Measurements from ENCODE around the gene ARHGAP23. TPM values are rescaled to one million over a fixed set of nuclear protein-coding genes. Genes with fewer than 3 reads are reported as not detected.

Gene ARHGAP23
- total and polyA plus RNA-seq, 2 experiments from 2014 or later = 21.4 to 150 TPM

DNA sequence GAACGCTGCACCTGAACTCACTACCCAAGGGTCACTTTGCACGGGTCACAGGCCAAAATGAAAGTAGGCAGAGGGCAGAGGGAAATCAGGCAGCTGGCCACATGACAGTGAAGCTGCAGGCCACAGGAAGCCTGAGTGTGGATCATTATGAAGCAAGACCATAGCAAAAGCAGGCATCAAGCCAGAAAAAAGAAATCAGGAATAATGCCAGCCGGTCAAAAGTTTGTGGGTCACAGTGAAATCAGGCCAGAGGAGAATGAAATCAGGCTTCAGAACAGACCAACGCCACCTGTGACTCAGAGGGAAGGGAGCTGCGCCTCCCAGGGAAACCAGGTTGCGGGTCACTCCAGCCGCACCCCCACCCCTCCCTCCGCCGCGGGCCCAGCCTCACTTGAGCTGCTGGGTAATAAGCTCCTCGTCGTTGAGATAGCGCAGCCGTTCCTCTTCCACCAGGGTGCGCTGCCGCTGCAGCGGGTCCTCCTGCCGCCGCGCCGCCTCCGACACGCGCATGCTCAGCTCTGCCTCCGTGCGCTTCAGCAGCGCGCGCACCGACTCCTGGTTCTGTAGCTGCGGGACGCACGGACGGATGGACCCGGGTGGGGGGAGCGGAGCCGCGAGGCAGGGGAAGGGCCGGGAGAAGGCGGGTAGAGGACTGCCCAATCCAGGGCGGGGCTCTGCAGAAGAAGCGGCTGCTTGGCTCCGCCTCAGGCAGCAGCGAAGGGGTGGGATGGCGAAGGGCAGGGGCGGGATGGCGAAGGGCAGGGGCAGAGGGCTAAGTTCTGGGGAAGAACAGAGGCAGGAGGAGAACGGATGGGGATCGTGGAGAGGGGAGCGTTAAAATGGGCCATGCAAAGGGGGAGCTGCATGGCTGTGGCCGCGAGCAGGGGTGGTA lies 129.8 kb downstream of the ARHGAP23 start:
- no peaks in the 10 kb centered on the region for H3K9me3 Mint-ChIP-seq
- Histone ChIP-seq H3K4me3 (peak overlapping the region; percentile 81), H3K9me2 (ENCODE audit: insufficient read depth) (no peaks in the 10 kb centered on the region), H4K20me1 (replicated peaks; ENCODE audit: insufficient read depth) (peaks cover 10% of the 10 kb centered on the region; the same call in 1 of the 2 replicates), H3K36me3 (ENCODE audit: insufficient read depth) (no peaks in the 10 kb centered on the region), H3K79me2 (replicated peaks; ENCODE audit: insufficient read depth) (no peaks in the 10 kb centered on the region), H3K27ac (ENCODE audit: low read depth) (no peak overlapping the region), H3K27me3 (ENCODE audit: insufficient read depth) (peaks cover 67% of the 10 kb centered on the region), H3F3A (replicated peaks; ENCODE audit: low read depth) (peaks cover 18% of the 10 kb centered on the region), H3K4me2 (peak overlapping the region; percentile 95), H2AFZ (peak overlapping the region; percentile 81), H3K4me1 (ENCODE audit: insufficient read depth) (peaks cover 26% of the 10 kb centered on the region; the same call in 1 of the 2 replicates)
- peaks cover 56% of the 10 kb centered on the region for H3K27me3 Mint-ChIP-seq (ENCODE audit: insufficient read depth, low read depth, poor library complexity)
- no peak overlapping the region for H3K27ac Mint-ChIP-seq
- peak overlapping the region; percentile 78 for H3K4me3 Mint-ChIP-seq
- ATAC-seq (peak; percentile 54), DNase-seq (ENCODE audit: low spot score) (peak; percentile 98)
- TF ChIP-seq POLR2AphosphoS5 (IDR thresholded peaks at IDR 0.05; ENCODE audit: low read depth) (peak; percentile 48; the same call in 1 of the 2 replicates), STAT1 (IDR thresholded peaks at IDR 0.05; ENCODE audit: unreplicated experiment) (no peak), CREB1 (CRISPR knock-in tag; IDR thresholded peaks at IDR 0.05; ENCODE audit: low read depth) (peak; percentile 73), ZNF331 (CRISPR knock-in tag; IDR thresholded peaks at IDR 0.05; ENCODE audit: low read depth) (no peak), EZH2 (IDR thresholded peaks at IDR 0.05; ENCODE audit: low read depth, unreplicated experiment) (peak; percentile 9)
- TF ChIP-seq, protein P1, sequence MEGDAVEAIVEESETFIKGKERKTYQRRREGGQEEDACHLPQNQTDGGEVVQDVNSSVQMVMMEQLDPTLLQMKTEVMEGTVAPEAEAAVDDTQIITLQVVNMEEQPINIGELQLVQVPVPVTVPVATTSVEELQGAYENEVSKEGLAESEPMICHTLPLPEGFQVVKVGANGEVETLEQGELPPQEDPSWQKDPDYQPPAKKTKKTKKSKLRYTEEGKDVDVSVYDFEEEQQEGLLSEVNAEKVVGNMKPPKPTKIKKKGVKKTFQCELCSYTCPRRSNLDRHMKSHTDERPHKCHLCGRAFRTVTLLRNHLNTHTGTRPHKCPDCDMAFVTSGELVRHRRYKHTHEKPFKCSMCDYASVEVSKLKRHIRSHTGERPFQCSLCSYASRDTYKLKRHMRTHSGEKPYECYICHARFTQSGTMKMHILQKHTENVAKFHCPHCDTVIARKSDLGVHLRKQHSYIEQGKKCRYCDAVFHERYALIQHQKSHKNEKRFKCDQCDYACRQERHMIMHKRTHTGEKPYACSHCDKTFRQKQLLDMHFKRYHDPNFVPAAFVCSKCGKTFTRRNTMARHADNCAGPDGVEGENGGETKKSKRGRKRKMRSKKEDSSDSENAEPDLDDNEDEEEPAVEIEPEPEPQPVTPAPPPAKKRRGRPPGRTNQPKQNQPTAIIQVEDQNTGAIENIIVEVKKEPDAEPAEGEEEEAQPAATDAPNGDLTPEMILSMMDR (conservative IDR thresholded peaks at IDR 0.05; ENCODE audit: low read depth in 2 of 2) = peak; percentile 70 to 95
- peaks cover 34% of the 10 kb centered on the region for H3K4me1 Mint-ChIP-seq
- no peaks in the 10 kb centered on the region; the same call in 2 of the 3 replicates for H3K36me3 Mint-ChIP-seq (ENCODE audit: low read depth)

DNA sequence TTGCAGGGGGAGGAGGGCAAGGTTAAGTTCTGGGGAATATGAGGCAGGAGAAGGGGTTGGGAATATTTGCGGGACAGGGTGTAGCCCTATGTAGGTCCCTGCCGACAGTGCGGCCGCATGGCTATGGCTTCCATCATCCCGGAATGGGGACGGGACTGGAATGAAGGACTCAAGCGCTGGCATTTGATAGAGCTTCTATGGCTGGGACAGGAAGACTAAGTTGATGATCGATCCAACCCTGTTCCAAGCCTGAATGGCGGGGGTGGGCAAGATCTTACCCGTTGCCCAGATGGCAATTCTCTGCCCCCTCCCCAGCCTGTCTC lies 130.4 kb downstream of the ARHGAP23 start:
- Histone ChIP-seq H4K20me1 (replicated peaks; ENCODE audit: insufficient read depth) (peaks cover 10% of the 10 kb centered on the region; the same call in 1 of the 2 replicates), H3K36me3 (ENCODE audit: insufficient read depth) (no peaks in the 10 kb centered on the region), H3K27me3 (ENCODE audit: insufficient read depth) (peaks cover 73% of the 10 kb centered on the region), H3K4me2 (peak overlapping the region; percentile 95), H3K9me2 (ENCODE audit: insufficient read depth) (no peaks in the 10 kb centered on the region), H3K79me2 (replicated peaks; ENCODE audit: insufficient read depth) (no peaks in the 10 kb centered on the region), H3K4me3 (peak overlapping the region; percentile 81), H3K27ac (ENCODE audit: low read depth) (no peak overlapping the region), H3F3A (replicated peaks; ENCODE audit: low read depth) (peaks cover 18% of the 10 kb centered on the region), H2AFZ (peak overlapping the region; percentile 81), H3K4me1 (ENCODE audit: insufficient read depth) (peaks cover 26% of the 10 kb centered on the region; the same call in 1 of the 2 replicates)
- Mint-ChIP-seq H3K36me3 (ENCODE audit: low read depth) (no peaks in the 10 kb centered on the region; the same call in 2 of the 3 replicates), H3K4me1 (peaks cover 34% of the 10 kb centered on the region), H3K27me3 (ENCODE audit: insufficient read depth, low read depth, poor library complexity) (peaks cover 62% of the 10 kb centered on the region), H3K9me3 (no peaks in the 10 kb centered on the region), H3K4me3 (peak overlapping the region; percentile 78), H3K27ac (no peak overlapping the region)
- DNase-seq (ENCODE audit: low spot score) (peak; percentile 42), ATAC-seq (peak; percentile 0; the same call in 2 of the 3 replicates)
- no peak for TF ChIP-seq CREB1 (CRISPR knock-in tag; IDR thresholded peaks at IDR 0.05; ENCODE audit: low read depth)
- no peak for TF ChIP-seq JUNB (IDR thresholded peaks at IDR 0.05; ENCODE audit: unreplicated experiment)
- TF ChIP-seq ZNF114 (CRISPR knock-in tag; IDR thresholded peaks at IDR 0.05) = no peak
- TF ChIP-seq, protein P2, sequence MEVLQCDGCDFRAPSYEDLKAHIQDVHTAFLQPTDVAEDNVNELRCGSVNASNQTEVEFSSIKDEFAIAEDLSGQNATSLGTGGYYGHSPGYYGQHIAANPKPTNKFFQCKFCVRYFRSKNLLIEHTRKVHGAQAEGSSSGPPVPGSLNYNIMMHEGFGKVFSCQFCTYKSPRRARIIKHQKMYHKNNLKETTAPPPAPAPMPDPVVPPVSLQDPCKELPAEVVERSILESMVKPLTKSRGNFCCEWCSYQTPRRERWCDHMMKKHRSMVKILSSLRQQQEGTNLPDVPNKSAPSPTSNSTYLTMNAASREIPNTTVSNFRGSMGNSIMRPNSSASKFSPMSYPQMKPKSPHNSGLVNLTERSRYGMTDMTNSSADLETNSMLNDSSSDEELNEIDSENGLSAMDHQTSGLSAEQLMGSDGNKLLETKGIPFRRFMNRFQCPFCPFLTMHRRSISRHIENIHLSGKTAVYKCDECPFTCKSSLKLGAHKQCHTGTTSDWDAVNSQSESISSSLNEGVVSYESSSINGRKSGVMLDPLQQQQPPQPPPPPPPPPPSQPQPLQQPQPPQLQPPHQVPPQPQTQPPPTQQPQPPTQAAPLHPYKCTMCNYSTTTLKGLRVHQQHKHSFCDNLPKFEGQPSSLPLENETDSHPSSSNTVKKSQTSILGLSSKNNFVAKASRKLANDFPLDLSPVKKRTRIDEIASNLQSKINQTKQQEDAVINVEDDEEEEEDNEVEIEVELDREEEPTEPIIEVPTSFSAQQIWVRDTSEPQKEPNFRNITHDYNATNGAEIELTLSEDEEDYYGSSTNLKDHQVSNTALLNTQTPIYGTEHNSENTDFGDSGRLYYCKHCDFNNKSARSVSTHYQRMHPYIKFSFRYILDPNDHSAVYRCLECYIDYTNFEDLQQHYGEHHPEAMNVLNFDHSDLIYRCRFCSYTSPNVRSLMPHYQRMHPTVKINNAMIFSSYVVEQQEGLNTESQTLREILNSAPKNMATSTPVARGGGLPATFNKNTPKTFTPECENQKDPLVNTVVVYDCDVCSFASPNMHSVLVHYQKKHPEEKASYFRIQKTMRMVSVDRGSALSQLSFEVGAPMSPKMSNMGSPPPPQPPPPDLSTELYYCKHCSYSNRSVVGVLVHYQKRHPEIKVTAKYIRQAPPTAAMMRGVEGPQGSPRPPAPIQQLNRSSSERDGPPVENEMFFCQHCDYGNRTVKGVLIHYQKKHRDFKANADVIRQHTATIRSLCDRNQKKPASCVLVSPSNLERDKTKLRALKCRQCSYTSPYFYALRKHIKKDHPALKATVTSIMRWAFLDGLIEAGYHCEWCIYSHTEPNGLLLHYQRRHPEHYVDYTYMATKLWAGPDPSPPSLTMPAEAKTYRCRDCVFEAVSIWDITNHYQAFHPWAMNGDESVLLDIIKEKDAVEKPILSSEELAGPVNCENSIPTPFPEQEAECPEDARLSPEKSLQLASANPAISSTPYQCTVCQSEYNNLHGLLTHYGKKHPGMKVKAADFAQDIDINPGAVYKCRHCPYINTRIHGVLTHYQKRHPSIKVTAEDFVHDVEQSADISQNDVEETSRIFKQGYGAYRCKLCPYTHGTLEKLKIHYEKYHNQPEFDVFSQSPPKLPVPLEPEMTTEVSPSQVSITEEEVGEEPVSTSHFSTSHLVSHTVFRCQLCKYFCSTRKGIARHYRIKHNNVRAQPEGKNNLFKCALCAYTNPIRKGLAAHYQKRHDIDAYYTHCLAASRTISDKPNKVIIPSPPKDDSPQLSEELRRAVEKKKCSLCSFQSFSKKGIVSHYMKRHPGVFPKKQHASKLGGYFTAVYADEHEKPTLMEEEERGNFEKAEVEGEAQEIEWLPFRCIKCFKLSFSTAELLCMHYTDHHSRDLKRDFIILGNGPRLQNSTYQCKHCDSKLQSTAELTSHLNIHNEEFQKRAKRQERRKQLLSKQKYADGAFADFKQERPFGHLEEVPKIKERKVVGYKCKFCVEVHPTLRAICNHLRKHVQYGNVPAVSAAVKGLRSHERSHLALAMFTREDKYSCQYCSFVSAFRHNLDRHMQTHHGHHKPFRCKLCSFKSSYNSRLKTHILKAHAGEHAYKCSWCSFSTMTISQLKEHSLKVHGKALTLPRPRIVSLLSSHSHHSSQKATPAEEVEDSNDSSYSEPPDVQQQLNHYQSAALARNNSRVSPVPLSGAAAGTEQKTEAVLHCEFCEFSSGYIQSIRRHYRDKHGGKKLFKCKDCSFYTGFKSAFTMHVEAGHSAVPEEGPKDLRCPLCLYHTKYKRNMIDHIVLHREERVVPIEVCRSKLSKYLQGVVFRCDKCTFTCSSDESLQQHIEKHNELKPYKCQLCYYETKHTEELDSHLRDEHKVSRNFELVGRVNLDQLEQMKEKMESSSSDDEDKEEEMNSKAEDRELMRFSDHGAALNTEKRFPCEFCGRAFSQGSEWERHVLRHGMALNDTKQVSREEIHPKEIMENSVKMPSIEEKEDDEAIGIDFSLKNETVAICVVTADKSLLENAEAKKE (CRISPR knock-in tag; IDR thresholded peaks at IDR 0.05) = no peak
- no peak for TF ChIP-seq ZNF331 (CRISPR knock-in tag; IDR thresholded peaks at IDR 0.05; ENCODE audit: low read depth)
- no peak for TF ChIP-seq EZH2 (IDR thresholded peaks at IDR 0.05; ENCODE audit: low read depth, unreplicated experiment)
- TF ChIP-seq, protein P1 (conservative IDR thresholded peaks at IDR 0.05; ENCODE audit: low read depth in 2 of 2) = no peak
- no peak for TF ChIP-seq POLR2AphosphoS5 (IDR thresholded peaks at IDR 0.05; ENCODE audit: low read depth)

All from GM23338 (cell line).